Posterior vena cava (tissue), 2 donors: ENCODE measurements around the gene RHEBL1. TPM values are rescaled to one million over a fixed set of nuclear protein-coding genes. Genes with fewer than 3 reads are reported as not detected.
A peak's percentile ranks its signal among the peaks of the same experiment; 100 is the strongest.

Experiments
- DNase-seq: peaks from one replicate; pipeline ENCODE4 v3.0.0-alpha.2; 2020; ENCODE audit warnings: low spot score
- intact Hi-C, 2 donors: fragments of 100-400 bp; cut with DNase I; formaldehyde crosslinking; loops; one replicate each; pipeline versions ENCODE4 v1.14.1 to v1.14.2; 2022 to 2023
- total RNA-seq, 2 donors: library from RNA; stranded (reverse); fragmentation: NEBNext Ultra II Directional; extraction: Animal tissue kit (Norgen Biotek cat#: 25700); gene quantifications; one replicate each; pipeline ENCODE4 v1.2.1, GENCODE V29; 2021
- donor health status: DM: yes; HTN: yes; CAD: no.
- donor health status: DM: yes; HTN: yes; CAD: no.

RHEBL1 gene
- total RNA-seq, 2 donors from 2014 or later: 0.38 TPM; not detected in 1

GRCh38 chr12:49091056-49091835, 21.5 kb upstream of the RHEBL1 start:
- intact Hi-C loops: no loop called here
- peak; percentile 73 for DNase-seq

GRCh38 chr12:49089821-49090773, 20.3 kb upstream of the RHEBL1 start:
- intact Hi-C loops: loop anchor here in 1 of 2 donors (10.0 kb wide), 1 partner anchor 145 kb away; no protein-coding TSS in a partner anchor
- DNase-seq: peak; percentile 89

GRCh38 chr12:49088932-49089330, 19.2 kb upstream of the RHEBL1 start:
- intact Hi-C loops: loop anchor here in 1 of 2 donors (10.0 kb wide), 1 partner anchor 146 kb away; no protein-coding TSS in a partner anchor
- DNase-seq: no peak

GRCh38 chr12:49088150-49088931, 18.6 kb upstream of the RHEBL1 start:
- DNase-seq: peak; percentile 85
- intact Hi-C loops: loop anchor here in 1 of 2 donors (10.0 kb wide), 1 partner anchor 146 kb away; no protein-coding TSS in a partner anchor

GRCh38 chr12:49086116-49086515, 16.3 kb upstream of the RHEBL1 start:
- intact Hi-C loops: loop anchor here in 1 of 2 donors (10.0 kb wide), 1 partner anchor 149 kb away; no protein-coding TSS in a partner anchor
- no peak for DNase-seq

GRCh38 chr12:49084438-49084837, 14.7 kb upstream of the RHEBL1 start:
- intact Hi-C loops: loop anchor here in 1 of 2 donors (10.0 kb wide), 1 partner anchor 150 kb away; no protein-coding TSS in a partner anchor
- no peak for DNase-seq

- intact Hi-C loops: loop anchor here in 1 of 2 donors (10.0 kb wide), 1 partner anchor 155 kb away; no protein-coding TSS in a partner anchor
- DNase-seq: peak; percentile 20
Measured at GRCh38 chr12:49079793-49080192, 10.0 kb upstream of the RHEBL1 start.

- intact Hi-C loops: no loop called here
- no peak for DNase-seq
Measured at GRCh38 chr12:49070971-49071370, 1.2 kb upstream of the RHEBL1 start.

GRCh38 chr12:49068879-49069506, 786 bp downstream of the RHEBL1 start:
- no peak for DNase-seq
- intact Hi-C loops: no loop called here

- DNase-seq: peak; percentile 17
- intact Hi-C loops: no loop called here
Measured at GRCh38 chr12:49066120-49066519, 3.7 kb downstream of the RHEBL1 start.

GRCh38 chr12:49064767-49065152, 5.0 kb downstream of the RHEBL1 start:
- intact Hi-C loops: no loop called here

GRCh38 chr12:49061916-49062315, 7.9 kb downstream of the RHEBL1 start:
- peak; percentile 43 for DNase-seq
- intact Hi-C loops: loop anchor here in 1 of 2 donors (2.0 kb wide), 1 partner anchor 43 kb away; the partner anchor contains the start of gene PRKAG1

More at GRCh38 chr12:49064767-49065152, 5.0 kb downstream of the RHEBL1 start:
- DNase-seq: peak; percentile 47

- DNase-seq: peak; percentile 6
- intact Hi-C loops: loop anchor here in 1 of 2 donors (2.0 kb wide), 1 partner anchor 42 kb away; the partner anchor contains the start of gene PRKAG1
Measured at GRCh38 chr12:49061157-49061650, 8.6 kb downstream of the RHEBL1 start.

GRCh38 chr12:49060237-49061156, 9.3 kb downstream of the RHEBL1 start, which contains the start of gene KMT2D:
TSS of gene KMT2D (minus strand) at chr12:49060794. CDS start at chr12:49055324, 5,470 bp downstream.
- peak; percentile 97 for DNase-seq
- intact Hi-C loops: loop anchor here in 1 of 2 donors (2.0 kb wide), 1 partner anchor 42 kb away; the partner anchor contains the start of gene PRKAG1

- peak; percentile 84 for DNase-seq
- intact Hi-C loops: loop anchor here in 1 of 2 donors (2.0 kb wide), 1 partner anchor 41 kb away; the partner anchor contains the start of gene PRKAG1
Measured at GRCh38 chr12:49059299-49060171, 10.2 kb downstream of the RHEBL1 start.

- intact Hi-C loops: no loop called here
- DNase-seq: no peak
Measured at GRCh38 chr12:49059045-49059298, 10.8 kb downstream of the RHEBL1 start.
